Erythroblast (primary cell): ENCODE results near the gene DIP2A.

Experiments used
- GATA1 ChIP-seq: IDR thresholded peaks from 2 replicates; pipeline ENCODE4 v1.6.1; 2011; ENCODE audit warnings: low read depth, mild to moderate bottlenecking, control low read depth, low read length, moderate library complexity
- POLR2A ChIP-seq: IDR thresholded peaks from 2 replicates; pipeline ENCODE4 v1.6.1; 2011; ENCODE audit warnings: mild to moderate bottlenecking, low read length

GRCh38 chr21:46581780-46582307 is 123.2 kb downstream of the DIP2A start:
- TF ChIP-seq POLR2A (no peak), GATA1 (no peak)
